Keratinocyte (primary cell): Measurements from ENCODE around the gene VGLL3. TPM values are rescaled to one million over a fixed set of nuclear protein-coding genes. Genes with fewer than 3 reads are reported as not detected.

Source experiments
- DNase-seq: peaks from one replicate; pipeline ENCODE4 v3.0.0-alpha.2; 2011; ENCODE audit warnings: low read depth, missing footprints, low spot score
- FAIRE-seq: peaks from 2 replicates; lab custom pipeline; 2011; peaks lifted over from hg19 to GRCh38; lab: Jason Lieb, UNC
- H2AFZ ChIP-seq: 2 replicates; pipeline ENCODE4 v1.6.0; 2012; ENCODE audit warnings: low read length, control low read depth, inconsistent platforms; ENCODE audit not compliant: control insufficient read depth
- H3K27ac ChIP-seq: 2 replicates; pipeline ENCODE4 v1.5.1; 2011; ENCODE audit warnings: low read length; ENCODE audit not compliant: control insufficient read depth, insufficient read depth
- H3K27me3 ChIP-seq: 3 replicates; pipeline ENCODE4 v1.6.0; 2011; ENCODE audit warnings: low read length; ENCODE audit not compliant: control insufficient read depth, insufficient read depth; ENCODE audit errors: extremely low read depth
- H3K36me3 ChIP-seq, 2 experiments: 2 replicates in 1 of 2; 3 replicates in 1 of 2; pipeline ENCODE4 v1.5.1; 2011; ENCODE audit warnings: low read length in 2 of 2, mild to moderate bottlenecking in 1 of 2; ENCODE audit not compliant: control insufficient read depth in 2 of 2, insufficient read depth in 2 of 2; ENCODE audit errors: extremely low read depth in 1 of 2
- H3K4me1 ChIP-seq: 3 replicates; pipeline ENCODE4 v1.5.1; 2011; ENCODE audit warnings: low read length; ENCODE audit not compliant: control insufficient read depth, insufficient read depth; ENCODE audit errors: extremely low read depth
- H3K4me2 ChIP-seq: 3 replicates; pipeline ENCODE4 v1.6.0; 2011; ENCODE audit warnings: low read depth, low read length; ENCODE audit not compliant: control insufficient read depth, insufficient read depth; ENCODE audit errors: extremely low read depth
- H3K4me3 ChIP-seq, 3 experiments: fragments of 200-600 bp in 1 of 3; sonication (generic) in 1 of 3; 2 replicates in 2 of 3; 3 replicates in 1 of 3; pipeline ENCODE4 v1.5.1; 2011 to 2016; ENCODE audit warnings: low read length in 3 of 3, mild to moderate bottlenecking in 3 of 3, control low read depth in 2 of 3, inconsistent platforms in 1 of 3, low read depth in 1 of 3, mixed read lengths in 1 of 3, mixed run types in 1 of 3, moderate library complexity in 1 of 3; ENCODE audit not compliant: control insufficient read depth in 2 of 3, insufficient read depth in 2 of 3; ENCODE audit errors: extremely low read depth in 1 of 3
- H3K79me2 ChIP-seq: 2 replicates; pipeline ENCODE4 v1.6.0; 2012; ENCODE audit warnings: low read length; ENCODE audit not compliant: control insufficient read depth, insufficient read depth
- H3K9ac ChIP-seq: 3 replicates; pipeline ENCODE4 v1.6.0; 2011; ENCODE audit warnings: low read length; ENCODE audit not compliant: control insufficient read depth, insufficient read depth; ENCODE audit errors: extremely low read depth
- H3K9me1 ChIP-seq: 3 replicates; pipeline ENCODE4 v1.6.0; 2011; ENCODE audit warnings: low read length; ENCODE audit not compliant: control insufficient read depth, insufficient read depth; ENCODE audit errors: extremely low read depth
- H3K9me3 ChIP-seq: 2 replicates; pipeline ENCODE4 v1.5.1; 2012; ENCODE audit warnings: low read depth, low read length; ENCODE audit not compliant: control insufficient read depth
- H4K20me1 ChIP-seq: 3 replicates; pipeline ENCODE4 v1.6.0; 2011; ENCODE audit warnings: low read length; ENCODE audit not compliant: control insufficient read depth, insufficient read depth; ENCODE audit errors: extremely low read depth
- EZH2 ChIP-seq: IDR thresholded peaks from one replicate; pipeline ENCODE4 v1.6.1; 2012; ENCODE audit warnings: inconsistent platforms, mild to moderate bottlenecking, low read length, moderate library complexity
- dilution Hi-C: fragments of 300-500 bp; cut with MboI; formaldehyde crosslinking; loops from one replicate; pipeline ENCODE4 v1.7.0; 2020; ENCODE audit warnings: low sequenced_read_pairs; ENCODE audit not compliant: extremely low pct_ligation_motif_present
- polyA plus RNA-seq, 5 experiments: library from polyadenylated mRNA; depleted of rRNA in 3 of 5; stranded (reverse) in 3 of 5; stranded (forward) in 1 of 5; unstranded in 1 of 5; fragments of >200 nt; gene quantifications; 1 replicate in 1 of 5; 2 replicates in 3 of 5; 3 replicates in 1 of 5; pipeline versions ENCODE4 v1.2.1 to v1.2.3, GENCODE V29; 2011 to 2012; ENCODE audit warnings: missing spikeins in 2 of 5, low read depth in 1 of 5, low replicate concordance in 1 of 5
- TF ChIP-seq, protein P1 (sequence below), 3 experiments: IDR thresholded peaks in 1 of 3; conservative IDR thresholded peaks in 1 of 3; optimal IDR thresholded peaks in 1 of 3; 2 replicates in 2 of 3; 3 replicates in 1 of 3; pipeline versions ENCODE3 to v1.5.1; 2011; ENCODE audit warnings: low read length in 3 of 3, mild to moderate bottlenecking in 3 of 3, moderate library complexity in 2 of 3, control low read depth in 1 of 3, inconsistent platforms in 1 of 3; ENCODE audit not compliant: insufficient read depth in 2 of 3; ENCODE audit errors: extremely low read depth in 1 of 3

The VGLL3 gene
- polyA plus RNA-seq, 1 donor (not counting 4 experiments of a cell fraction or from before 2014, with no cell fraction given), result 2.6 TPM

DNA sequence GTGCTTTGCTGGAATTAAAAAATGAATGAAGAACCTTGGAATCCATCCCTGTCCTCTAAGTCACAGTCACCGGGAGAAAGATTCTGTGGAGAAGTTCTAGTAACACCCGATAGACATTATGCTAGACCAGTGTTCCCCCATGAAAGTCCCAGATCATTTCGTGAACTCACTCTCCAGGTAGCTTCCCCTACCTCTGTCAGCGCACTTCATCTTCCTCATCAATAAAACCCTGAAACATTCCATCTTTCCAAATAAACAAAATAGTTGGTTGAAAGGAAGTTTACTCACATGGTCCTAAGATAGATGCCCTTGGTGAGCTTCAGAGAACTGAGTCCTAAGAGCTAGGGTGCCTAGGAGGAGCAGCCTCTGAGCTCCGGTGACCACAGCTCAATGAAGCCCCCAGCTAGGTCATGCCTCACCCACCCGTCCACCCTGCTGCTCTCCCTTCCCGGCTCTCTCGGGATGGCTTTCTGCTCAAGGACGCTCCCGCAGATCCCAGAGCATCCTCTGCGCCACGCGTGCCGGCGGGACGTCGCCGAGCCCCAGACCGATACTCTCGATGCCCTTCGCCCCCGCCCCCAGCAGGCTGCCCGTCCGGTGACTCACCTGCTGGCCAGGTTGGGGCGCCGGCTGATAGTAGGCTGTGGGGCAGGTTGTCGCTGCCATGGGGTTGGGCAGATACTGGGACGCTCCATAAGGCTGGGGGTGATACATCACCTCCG, 776 bp downstream of the VGLL3 start:
- DNase-seq (no peak), FAIRE-seq (no peak)
- H3K4me3 ChIP-seq, result peak overlapping the region; percentile 58 to 71 (median 63)
- no peaks in the 10 kb centered on the region for H3K9me3 ChIP-seq
- peaks cover 3% of the 10 kb centered on the region for H3K4me1 ChIP-seq
- H3K4me2 ChIP-seq, result peak overlapping the region; percentile 82
- H4K20me1 ChIP-seq, result no peaks in the 10 kb centered on the region
- no peak overlapping the region for H3K27ac ChIP-seq
- TF ChIP-seq EZH2, result peak; percentile 16
- TF ChIP-seq, protein P1, sequence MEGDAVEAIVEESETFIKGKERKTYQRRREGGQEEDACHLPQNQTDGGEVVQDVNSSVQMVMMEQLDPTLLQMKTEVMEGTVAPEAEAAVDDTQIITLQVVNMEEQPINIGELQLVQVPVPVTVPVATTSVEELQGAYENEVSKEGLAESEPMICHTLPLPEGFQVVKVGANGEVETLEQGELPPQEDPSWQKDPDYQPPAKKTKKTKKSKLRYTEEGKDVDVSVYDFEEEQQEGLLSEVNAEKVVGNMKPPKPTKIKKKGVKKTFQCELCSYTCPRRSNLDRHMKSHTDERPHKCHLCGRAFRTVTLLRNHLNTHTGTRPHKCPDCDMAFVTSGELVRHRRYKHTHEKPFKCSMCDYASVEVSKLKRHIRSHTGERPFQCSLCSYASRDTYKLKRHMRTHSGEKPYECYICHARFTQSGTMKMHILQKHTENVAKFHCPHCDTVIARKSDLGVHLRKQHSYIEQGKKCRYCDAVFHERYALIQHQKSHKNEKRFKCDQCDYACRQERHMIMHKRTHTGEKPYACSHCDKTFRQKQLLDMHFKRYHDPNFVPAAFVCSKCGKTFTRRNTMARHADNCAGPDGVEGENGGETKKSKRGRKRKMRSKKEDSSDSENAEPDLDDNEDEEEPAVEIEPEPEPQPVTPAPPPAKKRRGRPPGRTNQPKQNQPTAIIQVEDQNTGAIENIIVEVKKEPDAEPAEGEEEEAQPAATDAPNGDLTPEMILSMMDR (optimal IDR thresholded peaks at IDR 0.05 in 1 of 3, IDR thresholded peaks at IDR 0.05 in 1 of 3, conservative IDR thresholded peaks at IDR 0.05 in 1 of 3; ENCODE audit: extremely low read depth in 1 of 3, insufficient read depth in 2 of 3, low read length in 3 of 3), result no peak
- H3K9ac ChIP-seq, result peak overlapping the region; percentile 64
- no peaks in the 10 kb centered on the region for H3K9me1 ChIP-seq
- no peaks in the 10 kb centered on the region for H3K79me2 ChIP-seq
- H2AFZ ChIP-seq, result peak overlapping the region; percentile 63
- H3K36me3 ChIP-seq, result no peaks in the 10 kb centered on the region
- H3K27me3 ChIP-seq, result peaks cover 11% of the 10 kb centered on the region
- dilution Hi-C loops, result no loop called here

DNA sequence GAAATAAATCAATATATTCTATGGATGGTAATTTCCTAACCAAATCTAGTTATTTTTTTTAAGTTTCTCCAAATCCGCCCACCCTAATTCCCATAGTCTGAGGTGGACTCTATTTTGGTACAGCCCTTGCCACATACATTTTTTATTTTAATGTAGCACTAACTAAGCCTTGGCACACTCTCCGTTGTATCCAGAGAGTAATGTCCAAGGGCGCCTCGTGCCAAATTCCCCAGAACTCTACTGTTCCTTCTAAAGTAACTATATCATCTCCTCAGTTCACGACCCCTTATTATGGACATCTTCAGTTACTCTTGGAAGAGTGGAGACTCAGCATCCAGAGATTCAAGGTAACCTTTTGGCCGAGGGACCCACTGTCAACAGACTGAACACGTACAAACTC, 1.3 kb downstream of the VGLL3 start:
- Histone ChIP-seq H3K9me3 (no peaks in the 10 kb centered on the region), H3K27ac (no peak overlapping the region), H3K4me2 (peak overlapping the region; percentile 82), H3K79me2 (no peaks in the 10 kb centered on the region), H4K20me1 (no peaks in the 10 kb centered on the region), H3K4me3 (peak overlapping the region in 2 of 3 experiments; percentile 16 to 58), H3K9me1 (no peaks in the 10 kb centered on the region), H3K36me3 (no peaks in the 10 kb centered on the region), H3K9ac (no peak overlapping the region), H2AFZ (peak overlapping the region; percentile 10), H3K4me1 (peaks cover 3% of the 10 kb centered on the region), H3K27me3 (peaks cover 11% of the 10 kb centered on the region)
- dilution Hi-C loops, result no loop called here
- TF ChIP-seq, protein P1 (optimal IDR thresholded peaks at IDR 0.05 in 1 of 3, IDR thresholded peaks at IDR 0.05 in 1 of 3, conservative IDR thresholded peaks at IDR 0.05 in 1 of 3; ENCODE audit: extremely low read depth in 1 of 3, insufficient read depth in 2 of 3, low read length in 3 of 3), result no peak
- TF ChIP-seq EZH2, result no peak
- FAIRE-seq (no peak), DNase-seq (no peak)
